ENCODE results near the gene ROR2. TPM values are rescaled to one million over a fixed set of nuclear protein-coding genes. Genes with fewer than 3 reads are reported as not detected.

ROR2 gene
- total and polyA plus RNA-seq, 2 of the 13 experiments (the other 11 are each of a cell fraction or from before 2014, with no cell fraction given): not detected

- POLR2A ChIA-PET: no interaction called here
- Histone ChIP-seq H3K9me3 (ENCODE audit: low read length) (no peaks in the 10 kb centered on the region), H3K4me3 (replicated peaks in 1 of 3; ENCODE audit: insufficient read depth in 1 of 3, low read depth in 2 of 3, low read length in 3 of 3) (no peak overlapping the region), H3K4me1 (ENCODE audit: insufficient read depth, low read length) (peaks cover 16% of the 10 kb centered on the region), H3K36me3 (replicated peaks in 1 of 2; ENCODE audit: control insufficient read depth in 1 of 2, insufficient read depth in 2 of 2, low read length in 2 of 2) (no peaks in the 10 kb centered on the region), H3K9ac (ENCODE audit: insufficient read depth, low read depth, low read length) (no peak overlapping the region), H3K79me2 (ENCODE audit: insufficient read depth, low read length) (no peaks in the 10 kb centered on the region), H2AFZ (ENCODE audit: low read length) (no peak overlapping the region), H3K27me3 (ENCODE audit: control insufficient read depth in 1 of 2, insufficient read depth in 2 of 2, low read length in 2 of 2) (peaks cover 0 to 37% of the 10 kb centered on the region in 2 experiments; a peak in 3 of 5 replicates), H3K27ac (ENCODE audit: extremely low read length, insufficient read depth, low read length) (no peak overlapping the region), H4K20me1 (ENCODE audit: insufficient read depth, low read length) (no peaks in the 10 kb centered on the region), H3K4me2 (ENCODE audit: low read depth, low read length) (no peak overlapping the region)
- no TSS peak for BruUV-seq (replicated peaks)
- intact Hi-C loops (cut with micrococcal nuclease; ENCODE audit: unreplicated experiment) (no loop called here), in situ Hi-C loops (cut with HindIII; ENCODE audit: extremely low pct_ligation_motif_present, low pct_unique_long_range_greater_than_20kb) (no loop called here)
- FAIRE-seq (no peak), DNase-seq (ENCODE audit: low spot score) (no peak), ATAC-seq (no peak)
- CTCF ChIA-PET (ENCODE audit: low intra/inter-chr PET ratio, low total read pairs): no interaction called here
- 58% methylated on average over 20 of the region's 20 CpGs for WGBS (ENCODE audit: low lambda C conversion rate)
- TF ChIP-seq GATAD1 (CRISPR knock-in tag; IDR thresholded peaks at IDR 0.05): no peak
- TF ChIP-seq CTCF (CRISPR knock-in tag; IDR thresholded peaks at IDR 0.05): no peak
- TF ChIP-seq FOXP1 (IDR thresholded peaks at IDR 0.05): no peak
- no peak for TF ChIP-seq FOXP1 (CRISPR knock-in tag; IDR thresholded peaks at IDR 0.05)
- TF ChIP-seq ZNF20 (CRISPR knock-in tag; IDR thresholded peaks at IDR 0.05): no peak
- TF ChIP-seq ZNF335 (CRISPR knock-in tag; IDR thresholded peaks at IDR 0.05): no peak
- TF ChIP-seq NRL (CRISPR knock-in tag; IDR thresholded peaks at IDR 0.05; ENCODE audit: borderline replicate concordance): no peak
- no peak for TF ChIP-seq MTA3 (CRISPR knock-in tag; IDR thresholded peaks at IDR 0.05)
- TF ChIP-seq REXO4 (CRISPR knock-in tag; IDR thresholded peaks at IDR 0.05; ENCODE audit: borderline replicate concordance): no peak
- no peak for TF ChIP-seq MTERF4 (CRISPR knock-in tag; IDR thresholded peaks at IDR 0.05)
- TF ChIP-seq HOXA5 (CRISPR knock-in tag; IDR thresholded peaks at IDR 0.05): no peak
- TF ChIP-seq ZNF30 (CRISPR knock-in tag; IDR thresholded peaks at IDR 0.05): no peak
- TF ChIP-seq ZNF678 (CRISPR knock-in tag; IDR thresholded peaks at IDR 0.05): no peak
- TF ChIP-seq TERF1 (CRISPR knock-in tag; IDR thresholded peaks at IDR 0.05): no peak
- TF ChIP-seq NCOA1 (CRISPR knock-in tag; IDR thresholded peaks at IDR 0.05): no peak
- no peak for TF ChIP-seq XBP1 (CRISPR knock-in tag; IDR thresholded peaks at IDR 0.05)
Measured at GRCh38 chr9:91991721-91992341, 41.8 kb upstream of the ROR2 start.
